Pancreas (tissue), 10 donors: ENCODE data around the gene LRRC56. TPM values are rescaled to one million over a fixed set of nuclear protein-coding genes. Genes with fewer than 3 reads are reported as not detected.

Source experiments
- ATAC-seq, 4 donors: fragments of 200-7000 bp; cut with Tn5 transposase; one replicate each; pipeline versions ENCODE4 v1.8.0 to v1.9.1; 2020; ENCODE audit warnings: mild to moderate bottlenecking in 4 of 4, moderate library complexity in 4 of 4
- DNase-seq, 6 donors: peaks; one replicate each; pipeline ENCODE4 v3.0.0-alpha.2; 2020
- FAIRE-seq: peaks from 2 replicates; lab custom pipeline; 2012; peaks lifted over from hg19 to GRCh38; lab: Jason Lieb, UNC
- H3K27ac ChIP-seq, 4 donors: fragments of 200-600 bp; sonication (generic); 1 replicate in 3 of 4; 2 replicates in 1 of 4; pipeline versions ENCODE4 v1.5.0 to v1.8.0; 2020
- H3K27me3 ChIP-seq, 4 donors: fragments of 200-600 bp; one replicate each; pipeline ENCODE4 v1.8.0; 2021
- H3K36me3 ChIP-seq, 3 donors: fragments of 200-600 bp; sonication (generic) in 1 of 3; one replicate each; pipeline versions ENCODE4 v1.5.0 to v1.8.0; 2020 to 2021
- H3K4me1 ChIP-seq, 3 donors: fragments of 200-600 bp; one replicate each; pipeline ENCODE4 v1.8.0; 2021
- H3K4me3 ChIP-seq, 4 donors: fragments of 200-600 bp; sonication (generic) in 2 of 4; one replicate each; pipeline versions ENCODE4 v1.5.0 to v1.8.0; 2020 to 2021
- H3K9me3 ChIP-seq, 4 donors: fragments of 200-600 bp; one replicate each; pipeline ENCODE4 v1.8.0; 2021
- CTCF ChIP-seq, 4 donors: fragments of 200-600 bp; sonication (generic) in 3 of 4; IDR thresholded peaks; one replicate each; pipeline versions ENCODE4 v1.5.0 to v1.8.0; 2021; ENCODE audit warnings: antibody characterized with exemption in 4 of 4
- WGBS, 2 donors: extraction: QIAGEN DNeasy Blood & Tissue Kit; methylation state at CpG; one replicate each; pipeline ENCODE4 v1.1.7; 2013; 5-methylcytosine and 5-hydroxymethylcytosine counted together
- intact Hi-C, 3 donors: fragments of 100-400 bp; cut with DNase I; formaldehyde crosslinking; loops; one replicate each; pipeline versions ENCODE4 v1.11.1 to v1.14.2; 2022
- polyA plus RNA-seq, 2 donors: library from polyadenylated mRNA; stranded (reverse); fragments of 200-250 nt; gene quantifications; one replicate each; pipeline ENCODE4 v1.2.3, GENCODE V29; 2013
- total RNA-seq, 6 donors: library from RNA; stranded (reverse); fragmentation: NEBNext Ultra II Directional in 4 of 6; extraction: Animal tissue kit (Norgen Biotek cat#: 25700) in 4 of 6; gene quantifications; one replicate each; pipeline versions ENCODE4 v1.2.1 to v1.2.4, GENCODE V29; 2021 to 2023
- donor health status: healthy with polysubstance abuse.
- donor health status: DM: no; HTN: no; CAD: no; lungs with moderate emphysema.
- donor health status: DM: no; HTN: no; CAD: no.
- donor health status: control.
- donor health status: control.
- donor health status: Bipolar disorder and iron deficiency.
- donor health status: DM: yes; HTN: yes; CAD: no.
- donor health status: DM: no; HTN: no; CAD: no.
- donor health status: DM: no; HTN: no; CAD: no.
- donor health status: DM: yes; HTN: yes; CAD: no.

LRRC56 gene
- total and polyA plus RNA-seq, 8 donors = 0.98 to 7.3 (median 1.8) TPM

- H3K4me3 ChIP-seq = peak overlapping the region in 1 of 4 donors; percentile 81
- no peaks in the 10 kb centered on the region for H3K27me3 ChIP-seq
- H3K36me3 ChIP-seq = peaks cover 0 to 7% (median 0%) of the 10 kb centered on the region in 3 donors
- ATAC-seq = no peak
- intact Hi-C loops = no loop called here
- no peak for TF ChIP-seq CTCF (IDR thresholded peaks at IDR 0.05)
- WGBS, 2 donors = 56 to 60% methylated on average over 21 of the region's 21 CpGs
- DNase-seq = peak in 1 of 6 donors; percentile 29
- no peaks in the 10 kb centered on the region for H3K9me3 ChIP-seq
- FAIRE-seq = no peak
- peaks cover 22 to 33% (median 28%) of the 10 kb centered on the region in 3 donors for H3K4me1 ChIP-seq
- no peak overlapping the region for H3K27ac ChIP-seq
These were observed 41.1 kb downstream of the LRRC56 start for GRCh38 chr11:578276-579035.

GRCh38 chr11:579830-580601, 42.7 kb downstream of the LRRC56 start:
- TF ChIP-seq CTCF (IDR thresholded peaks at IDR 0.05) = no peak
- H3K9me3 ChIP-seq = no peaks in the 10 kb centered on the region
- H3K36me3 ChIP-seq = peaks cover 0 to 12% (median 0%) of the 10 kb centered on the region in 3 donors
- ATAC-seq (peak; percentile 6 to 28 (median 20)), DNase-seq (peak in 4 of 6 donors; percentile 41 to 70 (median 56)), FAIRE-seq (no peak)
- intact Hi-C loops = no loop called here
- H3K4me3 ChIP-seq = no peak overlapping the region
- WGBS, 2 donors = 32% methylated on average over 20 of the region's 20 CpGs
- peaks cover 22 to 33% (median 28%) of the 10 kb centered on the region in 3 donors for H3K4me1 ChIP-seq
- H3K27me3 ChIP-seq = no peaks in the 10 kb centered on the region
- peak overlapping the region in 3 of 4 donors; percentile 11 to 22 (median 18) for H3K27ac ChIP-seq

GRCh38 chr11:581342-581741, 44.0 kb downstream of the LRRC56 start:
- intact Hi-C loops = no loop called here
- Histone ChIP-seq H3K4me3 (no peak overlapping the region), H3K27me3 (no peaks in the 10 kb centered on the region), H3K9me3 (no peaks in the 10 kb centered on the region), H3K36me3 (peaks cover 0 to 12% (median 4%) of the 10 kb centered on the region in 3 donors), H3K4me1 (peaks cover 22 to 33% (median 28%) of the 10 kb centered on the region in 3 donors), H3K27ac (no peak overlapping the region)
- 79 to 84% methylated on average over 14 of the region's 14 CpGs for WGBS, 2 donors
- FAIRE-seq (no peak), ATAC-seq (no peak), DNase-seq (peak in 1 of 6 donors; percentile 49)
- no peak for TF ChIP-seq CTCF (IDR thresholded peaks at IDR 0.05)

- Histone ChIP-seq H3K9me3 (no peaks in the 10 kb centered on the region), H3K4me3 (no peak overlapping the region), H3K4me1 (peaks cover 22 to 33% (median 28%) of the 10 kb centered on the region in 3 donors), H3K27ac (no peak overlapping the region), H3K27me3 (no peaks in the 10 kb centered on the region), H3K36me3 (peaks cover 0 to 12% (median 5%) of the 10 kb centered on the region in 3 donors)
- ATAC-seq = no peak
- no peak for TF ChIP-seq CTCF (IDR thresholded peaks at IDR 0.05)
- intact Hi-C loops = no loop called here
- peak in 1 of 6 donors; percentile 58 for DNase-seq
- no peak for FAIRE-seq
- WGBS, 2 donors = 76 to 82% methylated on average over 17 of the region's 17 CpGs
These were observed 44.4 kb downstream of the LRRC56 start for GRCh38 chr11:581752-582151.
